ENCODE results near the gene JUP.

Gene JUP

GRCh38 chr17:41810659-41811548, 24.4 kb upstream of the JUP start:
- peak overlapping the region; percentile 77 for H3K27ac ChIP-seq

GRCh38 chr17:41806685-41807445, 20.4 kb upstream of the JUP start:
- DNase-seq (ENCODE audit: low read depth, low spot score): no peak
- no peak overlapping the region for H3K27ac ChIP-seq

More at GRCh38 chr17:41810659-41811548, 24.4 kb upstream of the JUP start:
- no peak for DNase-seq (ENCODE audit: low read depth, low spot score)

GRCh38 chr17:41803049-41804020, 16.8 kb upstream of the JUP start:
- DNase-seq (ENCODE audit: low read depth, low spot score): no peak
- H3K27ac ChIP-seq: no peak overlapping the region

- peak overlapping the region; percentile 99 for H3K27ac ChIP-seq
- no peak for DNase-seq (ENCODE audit: low read depth, low spot score)
These were observed 15.1 kb upstream of the JUP start for GRCh38 chr17:41801374-41802271.

- peak overlapping the region; percentile 99 for H3K27ac ChIP-seq
- peak; percentile 99 for DNase-seq (ENCODE audit: low read depth, low spot score)
These were observed 14.3 kb upstream of the JUP start for GRCh38 chr17:41800601-41801373.

GRCh38 chr17:41799366-41799765, 12.9 kb upstream of the JUP start:
- DNase-seq (ENCODE audit: low read depth, low spot score): no peak
- peak overlapping the region; percentile 99 for H3K27ac ChIP-seq

- DNase-seq (ENCODE audit: low read depth, low spot score): no peak
- H3K27ac ChIP-seq: peak overlapping the region; percentile 99
These were observed 10.9 kb upstream of the JUP start for GRCh38 chr17:41797377-41797776.

- DNase-seq (ENCODE audit: low read depth, low spot score): no peak
- H3K27ac ChIP-seq: peak overlapping the region; percentile 25
These were observed 9.8 kb upstream of the JUP start for GRCh38 chr17:41796121-41796895.

GRCh38 chr17:41794540-41794975, 8.0 kb upstream of the JUP start:
- peak overlapping the region; percentile 99 for H3K27ac ChIP-seq
- DNase-seq (ENCODE audit: low read depth, low spot score): no peak

GRCh38 chr17:41793784-41794539, 7.5 kb upstream of the JUP start:
- DNase-seq (ENCODE audit: low read depth, low spot score): no peak
- H3K27ac ChIP-seq: peak overlapping the region; percentile 99

- DNase-seq (ENCODE audit: low read depth, low spot score): peak; percentile 84
- H3K27ac ChIP-seq: peak overlapping the region; percentile 99
These were observed 6.6 kb upstream of the JUP start for GRCh38 chr17:41792845-41793783.

- no peak for DNase-seq (ENCODE audit: low read depth, low spot score)
- H3K27ac ChIP-seq: peak overlapping the region; percentile 100
These were observed 509 bp upstream of the JUP start for GRCh38 chr17:41787021-41787418.

GRCh38 chr17:41785859-41786226, 668 bp downstream of the JUP start:
- peak; percentile 72 for DNase-seq (ENCODE audit: low read depth, low spot score)
- H3K27ac ChIP-seq: peak overlapping the region; percentile 100

- DNase-seq (ENCODE audit: low read depth, low spot score): no peak
- H3K27ac ChIP-seq: peak overlapping the region; percentile 100
These were observed 1.2 kb downstream of the JUP start for GRCh38 chr17:41785091-41785858.

- DNase-seq (ENCODE audit: low read depth, low spot score): peak; percentile 83
- peak overlapping the region; percentile 100 for H3K27ac ChIP-seq
These were observed 2.2 kb downstream of the JUP start for GRCh38 chr17:41784207-41784744.

All from epithelial cell of prostate (primary cell).